AG04450 (cell line): ENCODE measurements around the gene RBM39. TPM values are rescaled to one million over a fixed set of nuclear protein-coding genes. Genes with fewer than 3 reads are reported as not detected.
A peak's percentile ranks its signal among the peaks of the same experiment; 100 is the strongest.

ENCODE experiments used
- CTCF ChIA-PET: fragments of 300-600, 350-600 bp; formaldehyde crosslinking; extraction: SDS; loops from one replicate; lab custom pipeline; 2022; ENCODE audit warnings: antibody characterized with exemption, inconsistent platforms; lab: Charles Lee
- POLR2A ChIA-PET: fragments of 350-600 bp; formaldehyde crosslinking; extraction: SDS; loops from one replicate; lab custom pipeline; 2021; ENCODE audit warnings: antibody characterized with exemption, inconsistent platforms; lab: Yijun Ruan, JAX
- DNase-seq: peaks from one replicate; pipeline ENCODE4 v3.0.0-alpha.2; 2011; ENCODE audit warnings: low read depth, low spot score
- H3K27ac ChIP-seq: one replicate; pipeline ENCODE4 v1.5.1; 2012; ENCODE audit warnings: low read depth, low read length, control low read depth
- H3K27me3 ChIP-seq: one replicate; pipeline ENCODE4 v1.6.0; 2012; ENCODE audit warnings: low read length; ENCODE audit not compliant: control insufficient read depth, insufficient read depth
- H3K4me3 ChIP-seq: 2 replicates; pipeline ENCODE4 v1.5.1; 2011; ENCODE audit warnings: mild to moderate bottlenecking, low read depth, low read length, control low read depth
- H3K9me3 ChIP-seq: 2 replicates; pipeline ENCODE4 v1.5.1; 2012; ENCODE audit warnings: low read length; ENCODE audit not compliant: control insufficient read depth, insufficient read depth
- CTCF ChIP-seq: IDR thresholded peaks from 2 replicates; pipeline ENCODE4 v1.5.1; 2011; ENCODE audit warnings: low read depth, low read length, control low read depth, inconsistent platforms
- polyA plus RNA-seq: library from polyadenylated mRNA; depleted of rRNA; stranded (reverse); fragments of >200 nt; gene quantifications from 2 replicates; pipeline ENCODE4 v1.2.3, GENCODE V29; 2011

Gene RBM39
- polyA plus RNA-seq, 1 experiment: 144 TPM

DNA sequence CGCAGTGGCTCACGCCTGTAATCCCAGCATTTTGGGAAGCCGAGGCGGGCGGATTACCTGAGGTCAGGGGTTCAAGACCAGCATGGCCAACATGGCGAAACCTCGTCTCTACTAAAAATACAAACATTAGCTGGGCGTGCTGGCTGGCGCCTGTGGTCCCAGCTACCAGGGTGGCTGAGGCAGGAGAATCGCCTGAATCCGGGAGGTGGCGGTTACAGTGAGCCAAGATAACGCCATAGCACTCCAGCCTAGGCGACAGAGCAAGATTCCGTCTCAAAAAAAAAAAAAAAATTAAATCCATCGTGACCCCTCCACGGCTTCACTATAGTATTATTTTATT is 76.1 kb downstream of the RBM39 start:
- DNase-seq: no peak
- H3K4me3 ChIP-seq: no peak overlapping the region
- CTCF ChIA-PET: interaction anchor here (0.8 to 1.1 kb wide), 2 partner anchors 10 to 288 kb away, joined by 3 to 6 read pairs; partner anchors contain the start of gene SCAND1
- H3K9me3 ChIP-seq: peaks cover 3% of the 10 kb centered on the region; the same call in 1 of the 2 replicates
- no peak for TF ChIP-seq CTCF
- no peak overlapping the region for H3K27ac ChIP-seq
- H3K27me3 ChIP-seq: no peaks in the 10 kb centered on the region
- POLR2A ChIA-PET: interaction anchor here (0.7 to 1.1 kb wide), 3 partner anchors 8 to 321 kb away, joined by 3 to 6 read pairs (median 4); no protein-coding TSS in a partner anchor

DNA sequence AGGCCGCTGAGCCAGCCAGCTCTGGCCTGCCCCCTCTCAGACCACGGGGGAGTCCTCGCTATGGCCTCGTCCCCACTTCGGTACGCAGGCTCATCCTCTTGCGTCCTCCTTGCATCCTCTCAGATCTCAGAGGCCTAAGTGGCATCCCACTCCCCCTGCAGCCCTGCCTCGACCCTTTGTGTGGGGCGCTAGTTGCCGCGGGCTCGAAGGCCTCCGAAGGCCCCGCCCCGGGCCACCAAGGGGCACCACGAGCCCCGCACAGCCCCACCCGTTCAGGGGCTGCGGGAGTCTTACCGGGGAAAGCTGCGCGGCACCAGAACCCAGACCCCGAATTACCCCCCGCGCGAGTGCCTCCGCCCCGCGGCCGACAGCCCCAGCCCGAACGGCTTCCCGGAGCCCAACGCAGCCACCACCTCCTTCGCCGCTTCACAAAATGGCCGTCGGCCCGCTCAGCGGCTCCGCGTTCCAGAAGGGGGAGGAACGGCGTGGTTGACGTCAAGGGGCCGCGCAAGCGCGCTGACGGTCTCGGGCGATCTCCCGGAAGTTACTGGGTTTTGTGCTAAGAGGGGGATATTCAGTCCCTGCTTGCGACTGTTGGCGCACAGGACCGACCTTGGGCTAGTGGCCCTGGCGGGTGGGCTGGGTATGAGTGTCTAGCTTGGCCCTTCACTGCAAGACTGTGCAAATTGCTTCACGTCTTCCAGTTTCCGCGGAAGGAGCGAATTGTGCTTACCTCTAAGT is 77.4 kb downstream of the RBM39 start, which contains the start of the genes CPNE1 and RBM12:
TSS of gene CPNE1 (minus strand) at position 435 of the 741 bp plus-strand sequence. CDS start 31,977 bp downstream, outside the sequence.
TSS of gene RBM12 (minus strand) at position 435 of the 741 bp plus-strand sequence. CDS start 9,578 bp downstream, outside the sequence.
- peak; percentile 78 for DNase-seq
- Histone ChIP-seq H3K27me3 (no peaks in the 10 kb centered on the region), H3K9me3 (peaks cover 3% of the 10 kb centered on the region; the same call in 1 of the 2 replicates), H3K4me3 (peak within 1 kb of the TSS; percentile 99), H3K27ac (peak within 1 kb of the TSS; percentile 91)
- CTCF ChIA-PET: no interaction called here
- no peak for TF ChIP-seq CTCF
- POLR2A ChIA-PET: interaction anchor here (0.6 to 2.4 kb wide), 7 partner anchors 13 to 233 kb away, joined by 3 to 11 read pairs (median 3); no protein-coding TSS in a partner anchor

DNA sequence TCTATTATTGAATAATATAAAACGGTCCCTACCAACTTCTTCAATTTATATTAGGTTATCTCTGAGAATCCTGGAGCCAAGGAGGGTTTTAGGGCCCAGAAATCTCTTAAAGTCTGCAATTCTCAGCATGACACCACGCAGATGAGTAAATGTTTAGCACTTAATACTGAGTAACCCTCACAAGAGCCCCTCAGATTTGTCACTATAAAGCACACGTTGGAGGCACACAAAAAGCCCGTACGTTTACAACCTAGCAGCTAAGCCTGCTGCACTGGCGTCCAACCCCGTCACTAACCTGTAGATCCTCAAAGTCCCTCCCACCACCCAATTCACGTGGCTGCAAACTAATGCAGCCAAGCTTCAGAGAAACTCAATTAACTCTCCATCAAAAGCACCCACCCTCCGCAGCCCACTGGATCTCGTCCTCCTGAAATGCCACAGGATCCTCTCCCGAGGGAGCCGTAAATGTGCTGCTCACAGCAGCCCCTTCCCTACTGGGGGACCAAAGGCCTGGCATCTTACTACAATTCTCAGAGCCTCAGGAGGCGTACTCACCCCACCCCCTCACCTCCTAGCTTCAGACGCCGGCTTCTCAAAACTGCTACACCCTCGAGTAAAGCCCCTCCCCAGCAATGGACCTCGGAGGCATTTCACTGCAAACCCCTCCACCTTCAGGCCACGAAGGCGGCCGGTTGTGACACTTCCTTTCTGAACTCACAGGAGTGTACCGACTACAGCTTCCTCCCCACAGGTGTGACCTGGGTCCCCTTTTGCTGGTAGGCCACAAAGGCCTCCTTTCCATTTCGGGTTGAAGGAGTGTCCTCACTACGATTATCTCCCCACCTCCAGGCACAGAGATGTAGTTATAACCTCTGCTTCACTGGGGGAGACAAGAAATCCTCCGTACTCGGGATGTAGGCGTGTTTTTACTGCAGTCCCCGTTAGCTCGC is 78.3 kb downstream of the RBM39 start:
- ChIA-PET CTCF (no interaction called here), POLR2A (interaction anchor here (0.6 to 2.4 kb wide), 7 partner anchors 12 to 209 kb away, joined by 3 to 11 read pairs (median 3); no protein-coding TSS in a partner anchor)
- peak overlapping the region; percentile 91 for H3K27ac ChIP-seq
- TF ChIP-seq CTCF: no peak
- peak overlapping the region; percentile 99 for H3K4me3 ChIP-seq
- H3K27me3 ChIP-seq: no peaks in the 10 kb centered on the region
- H3K9me3 ChIP-seq: peaks cover 3% of the 10 kb centered on the region; the same call in 1 of the 2 replicates
- no peak for DNase-seq

GRCh38 chr20:35662551-35662950 is 79.5 kb downstream of the RBM39 start:
- no peak for DNase-seq
- Histone ChIP-seq H3K27ac (no peak overlapping the region), H3K27me3 (no peaks in the 10 kb centered on the region), H3K9me3 (peaks cover 3% of the 10 kb centered on the region; the same call in 1 of the 2 replicates), H3K4me3 (peak overlapping the region; percentile 99)
- no peak for TF ChIP-seq CTCF
- ChIA-PET CTCF (no interaction called here), POLR2A (interaction anchor here (1.1 kb wide), 1 partner anchor 80 kb away, joined by 3 read pairs; no protein-coding TSS in a partner anchor)
